Measurements from ENCODE around the gene CLPTM1L. TPM values are rescaled to one million over a fixed set of nuclear protein-coding genes. Genes with fewer than 3 reads are reported as not detected.

The CLPTM1L gene
- total RNA-seq, 2 experiments from 2014 or later = 395 TPM

DNA sequence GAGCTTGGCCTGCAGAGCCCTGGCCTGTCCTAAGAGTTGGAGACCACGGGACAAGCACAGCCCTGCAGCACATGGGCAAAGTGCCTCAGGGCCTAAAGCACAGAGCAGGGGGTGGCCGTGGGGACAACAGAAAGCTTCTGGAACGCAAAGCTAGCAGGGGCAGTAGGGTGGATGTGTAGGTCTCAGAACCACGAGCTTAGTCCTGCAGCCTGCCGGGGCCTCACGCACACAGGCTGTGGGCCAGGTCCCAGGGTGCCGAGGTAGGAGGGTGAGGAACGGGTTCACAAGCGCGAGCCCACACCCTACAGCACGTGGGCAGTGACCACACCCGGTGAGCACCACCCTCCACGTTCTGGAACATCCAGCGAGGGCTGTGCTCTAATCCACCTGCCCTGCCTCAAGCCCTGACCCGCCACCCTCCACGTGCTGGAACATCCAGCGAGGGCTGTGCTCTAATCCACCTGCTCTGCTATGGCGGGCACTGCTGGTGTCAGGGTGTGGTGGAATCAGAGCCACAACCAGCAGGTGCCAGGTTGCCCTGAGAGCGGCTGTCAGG lies 9.3 kb downstream of the CLPTM1L start:
- CTCF ChIA-PET (ENCODE audit: unreplicated experiment) = interaction anchor here (0.6 to 1.1 kb wide), 3 partner anchors 9 to 33 kb away, joined by 3 to 6 read pairs (median 3); no protein-coding TSS in a partner anchor
- POLR2A ChIA-PET = interaction anchor here (1.3 kb wide), 1 partner anchor 20 kb away, joined by 3 read pairs; no protein-coding TSS in a partner anchor
- BruUV-seq (replicated peaks) = no TSS peak

DNA sequence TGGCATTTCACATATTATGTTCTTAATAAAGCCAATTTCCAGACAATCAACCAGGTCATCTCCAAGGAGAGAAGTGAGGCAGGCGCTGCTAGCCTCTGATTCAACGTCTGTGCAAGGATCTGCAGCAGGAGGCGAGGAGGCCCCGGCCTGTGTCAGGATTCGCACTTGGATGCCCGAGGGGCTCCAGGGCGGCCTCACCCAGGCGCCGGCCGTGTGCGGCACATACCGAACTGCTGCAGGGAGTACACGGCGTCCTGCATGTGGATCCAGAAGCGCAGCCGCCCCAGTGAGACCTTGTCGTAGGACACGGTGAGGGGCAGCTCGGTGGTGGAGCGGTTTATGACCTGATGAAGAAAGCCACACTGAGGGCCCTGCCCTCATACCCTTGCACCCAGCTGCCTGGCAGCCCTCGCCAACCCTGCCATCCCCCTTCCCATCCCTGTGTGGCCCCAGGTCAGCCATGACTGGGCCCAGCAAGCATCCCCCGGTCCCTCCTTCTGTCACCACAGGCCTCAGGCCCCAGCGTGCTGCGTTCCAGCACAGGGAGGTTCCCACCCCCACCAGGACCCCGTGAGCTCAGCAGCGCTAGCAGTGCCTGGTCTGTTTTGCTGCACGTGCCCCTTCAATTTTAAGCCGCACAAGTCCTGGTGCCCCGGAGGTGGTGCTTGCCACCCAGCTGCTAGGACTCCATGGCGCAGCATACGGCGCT lies 9.9 kb downstream of the CLPTM1L start:
- no peak overlapping the region for H3K4me3 ChIP-seq (ENCODE audit: low read depth, low read length, poor library complexity, severe bottlenecking)
- ChIA-PET POLR2A (interaction anchor here (0.8 kb wide), 1 partner anchor 24 kb away, joined by 3 read pairs; no protein-coding TSS in a partner anchor), CTCF (ENCODE audit: unreplicated experiment) (interaction anchor here (0.6 kb wide), 2 partner anchors 30 to 32 kb away, joined by 3 read pairs; no protein-coding TSS in a partner anchor)
- H3K9me2 ChIP-seq (ENCODE audit: insufficient read depth, low read length) = no peaks in the 10 kb centered on the region
- peak overlapping the region; percentile 83 for H3K27ac ChIP-seq (ENCODE audit: low read depth, low read length, poor library complexity, severe bottlenecking)
- H3K36me3 ChIP-seq (ENCODE audit: insufficient read depth, low read length) = peaks cover 95% of the 10 kb centered on the region
- intact Hi-C loops (cut with micrococcal nuclease; ENCODE audit: unreplicated experiment) = no loop called here
- H4K20me1 ChIP-seq (ENCODE audit: insufficient read depth, low read length) = no peaks in the 10 kb centered on the region; the same call in 1 of the 2 replicates
- no TSS peak for BruUV-seq (replicated peaks)
- H3K9me3 ChIP-seq (ENCODE audit: low read length) = no peaks in the 10 kb centered on the region
- no peak for TF ChIP-seq EZH2phosphoT487 (IDR thresholded peaks at IDR 0.05; ENCODE audit: borderline replicate concordance, low read depth, low read length)
- TF ChIP-seq, protein P1, sequence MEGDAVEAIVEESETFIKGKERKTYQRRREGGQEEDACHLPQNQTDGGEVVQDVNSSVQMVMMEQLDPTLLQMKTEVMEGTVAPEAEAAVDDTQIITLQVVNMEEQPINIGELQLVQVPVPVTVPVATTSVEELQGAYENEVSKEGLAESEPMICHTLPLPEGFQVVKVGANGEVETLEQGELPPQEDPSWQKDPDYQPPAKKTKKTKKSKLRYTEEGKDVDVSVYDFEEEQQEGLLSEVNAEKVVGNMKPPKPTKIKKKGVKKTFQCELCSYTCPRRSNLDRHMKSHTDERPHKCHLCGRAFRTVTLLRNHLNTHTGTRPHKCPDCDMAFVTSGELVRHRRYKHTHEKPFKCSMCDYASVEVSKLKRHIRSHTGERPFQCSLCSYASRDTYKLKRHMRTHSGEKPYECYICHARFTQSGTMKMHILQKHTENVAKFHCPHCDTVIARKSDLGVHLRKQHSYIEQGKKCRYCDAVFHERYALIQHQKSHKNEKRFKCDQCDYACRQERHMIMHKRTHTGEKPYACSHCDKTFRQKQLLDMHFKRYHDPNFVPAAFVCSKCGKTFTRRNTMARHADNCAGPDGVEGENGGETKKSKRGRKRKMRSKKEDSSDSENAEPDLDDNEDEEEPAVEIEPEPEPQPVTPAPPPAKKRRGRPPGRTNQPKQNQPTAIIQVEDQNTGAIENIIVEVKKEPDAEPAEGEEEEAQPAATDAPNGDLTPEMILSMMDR (conservative IDR thresholded peaks at IDR 0.05; ENCODE audit: low read length) = no peak
- H3K79me2 ChIP-seq (ENCODE audit: insufficient read depth, low read depth, low read length) = peaks cover 24% of the 10 kb centered on the region
- no peak for DNase-seq (ENCODE audit: low spot score)
- H3K4me1 ChIP-seq (ENCODE audit: insufficient read depth, low read length, poor library complexity, severe bottlenecking) = peaks cover 24% of the 10 kb centered on the region
- H2AFZ ChIP-seq (ENCODE audit: low read length) = no peak overlapping the region
- no peak overlapping the region for H3K4me2 ChIP-seq (ENCODE audit: low read length)

More for the DNA sequence above, 9.3 kb downstream of the CLPTM1L start:
- no peaks in the 10 kb centered on the region for H3K9me2 ChIP-seq (ENCODE audit: insufficient read depth, low read length)
- no peaks in the 10 kb centered on the region for H3K9me3 ChIP-seq (ENCODE audit: low read length)
- peaks cover 31% of the 10 kb centered on the region for H3K79me2 ChIP-seq (ENCODE audit: insufficient read depth, low read depth, low read length)
- peak overlapping the region; percentile 83 for H3K27ac ChIP-seq (ENCODE audit: low read depth, low read length, poor library complexity, severe bottlenecking)
- no peaks in the 10 kb centered on the region; the same call in 1 of the 2 replicates for H4K20me1 ChIP-seq (ENCODE audit: insufficient read depth, low read length)
- H3K4me2 ChIP-seq (ENCODE audit: low read length) = peak overlapping the region; percentile 55; the same call in 1 of the 2 replicates
- TF ChIP-seq, protein P1 (conservative IDR thresholded peaks at IDR 0.05; ENCODE audit: low read length) = no peak
- no peak for TF ChIP-seq EZH2phosphoT487 (IDR thresholded peaks at IDR 0.05; ENCODE audit: borderline replicate concordance, low read depth, low read length)
- peaks cover 95% of the 10 kb centered on the region for H3K36me3 ChIP-seq (ENCODE audit: insufficient read depth, low read length)
- H3K4me3 ChIP-seq (ENCODE audit: low read depth, low read length, poor library complexity, severe bottlenecking) = no peak overlapping the region
- H2AFZ ChIP-seq (ENCODE audit: low read length) = no peak overlapping the region
- no peak for DNase-seq (ENCODE audit: low spot score)
- intact Hi-C loops (cut with micrococcal nuclease; ENCODE audit: unreplicated experiment) = no loop called here
- H3K4me1 ChIP-seq (ENCODE audit: insufficient read depth, low read length, poor library complexity, severe bottlenecking) = peaks cover 30% of the 10 kb centered on the region
